Stimulated activated CD4-positive, alpha-beta T cell treated with anti-CD3 and anti-CD28 coated beads, TNF-alpha, amount 100 ng/mL, for 24 hours (primary cell): ENCODE measurements around the gene CHP1.
A peak's percentile ranks its signal among the peaks of the same experiment; 100 is the strongest.
"Not testable (repeated sequence)": the region's sequence is repeated elsewhere in the genome, so short reads cannot be mapped to it uniquely, and the experiment has no call there.

Experiments used
- DNase-seq, 3 experiments: peaks; one replicate each; pipeline ENCODE4 v3.0.0-alpha.2; 2020; ENCODE audit warnings: low read depth in 3 of 3

The CHP1 gene

GRCh38 chr15:41256577-41257038 is 25.5 kb downstream of the CHP1 start:
- no peak for DNase-seq

- DNase-seq: no peak
Observed at GRCh38 chr15:41258750-41259471, 27.8 kb downstream of the CHP1 start.

- DNase-seq: no peak
Observed at GRCh38 chr15:41259546-41260189, 28.6 kb downstream of the CHP1 start.

- DNase-seq: not testable (repeated sequence)
Observed at GRCh38 chr15:41260924-41261323, 29.9 kb downstream of the CHP1 start.

GRCh38 chr15:41262571-41262970 is 31.5 kb downstream of the CHP1 start:
- no peak for DNase-seq

GRCh38 chr15:41263891-41264351 is 32.9 kb downstream of the CHP1 start:
- DNase-seq: no peak

GRCh38 chr15:41269887-41270286 is 38.8 kb downstream of the CHP1 start:
- DNase-seq: no peak

GRCh38 chr15:41276831-41277230 is 45.8 kb downstream of the CHP1 start:
- DNase-seq: no peak

- DNase-seq: no peak
Observed at GRCh38 chr15:41278319-41278718, 47.3 kb downstream of the CHP1 start.

- DNase-seq: no peak
Observed at GRCh38 chr15:41279535-41280283, 48.6 kb downstream of the CHP1 start.

GRCh38 chr15:41281236-41281635 is 50.2 kb downstream of the CHP1 start:
- no peak for DNase-seq

GRCh38 chr15:41282436-41282835 is 51.4 kb downstream of the CHP1 start:
- not testable (repeated sequence) for DNase-seq

- not testable (repeated sequence) for DNase-seq
Observed at GRCh38 chr15:41282980-41283652, 52.0 kb downstream of the CHP1 start.

GRCh38 chr15:41283653-41284426 is 52.8 kb downstream of the CHP1 start:
- DNase-seq: peak; percentile 92 to 97 (median 97)

GRCh38 chr15:41284427-41285177 is 53.5 kb downstream of the CHP1 start:
- no peak for DNase-seq

GRCh38 chr15:41285285-41285684 is 54.2 kb downstream of the CHP1 start:
- DNase-seq: no peak

- no peak for DNase-seq
Observed at GRCh38 chr15:41286665-41287333, 55.7 kb downstream of the CHP1 start.

GRCh38 chr15:41288464-41288863 is 57.4 kb downstream of the CHP1 start:
- no peak for DNase-seq

GRCh38 chr15:41289953-41290352 is 58.9 kb downstream of the CHP1 start:
- DNase-seq: no peak
